K562 (cell line): Measurements from ENCODE around the gene NR6A1. TPM values are rescaled to one million over a fixed set of nuclear protein-coding genes. Genes with fewer than 3 reads are reported as not detected.

Experiments
- JUN ChIP-seq, 2 experiments: sonication (generic) in 1 of 2; formaldehyde crosslinking in 1 of 2; IDR thresholded peaks; 2 replicates each; pipeline versions ENCODE4 v1.6.1 to v1.8.0; 2012 to 2022; ENCODE audit warnings: borderline replicate concordance in 2 of 2, mild to moderate bottlenecking in 2 of 2, improper control_type of control experiment in 1 of 2, low read depth in 1 of 2, low read length in 1 of 2, missing genetic modification reagents in 1 of 2
- KLF6 ChIP-seq: fragments of 250-450 bp; sonication (Bioruptor Pico); IDR thresholded peaks from 2 replicates; pipeline ENCODE4 v1.4.0; 2020; ENCODE audit warnings: mild to moderate bottlenecking, moderate library complexity, borderline replicate concordance
- MIER1 ChIP-seq: fragments of 450-650 bp; IDR thresholded peaks from 2 replicates; pipeline ENCODE4 v1.6.1; 2016; ENCODE audit warnings: antibody characterized with exemption, mild to moderate bottlenecking, low read depth
- MTF1 ChIP-seq: fragments of 250-450 bp; sonication (Bioruptor Pico); IDR thresholded peaks from 2 replicates; pipeline ENCODE4 v1.9.0; 2021; ENCODE audit warnings: moderate library complexity, mild to moderate bottlenecking, inconsistent platforms, borderline replicate concordance
- NFYB ChIP-seq: IDR thresholded peaks from 2 replicates; pipeline ENCODE4 v1.6.1; 2011; ENCODE audit warnings: mild to moderate bottlenecking, moderate library complexity; ENCODE audit not compliant: insufficient read length; ENCODE audit errors: extremely low read depth
- RAD21 ChIP-seq, 2 experiments: fragments of 250-450 bp in 1 of 2; fragments of 450-650 bp in 1 of 2; sonication (Bioruptor Pico) in 1 of 2; formaldehyde crosslinking in 1 of 2; IDR thresholded peaks in 1 of 2; conservative IDR thresholded peaks in 1 of 2; 2 replicates each; pipeline versions ENCODE4 v1.4.0 to v1.8.0; 2020 to 2022; ENCODE audit warnings: mild to moderate bottlenecking in 2 of 2, moderate library complexity in 1 of 2
- RFX7 ChIP-seq: fragments of 250-450 bp; sonication (Bioruptor Pico); IDR thresholded peaks from 2 replicates; pipeline ENCODE4 v1.5.1; 2021; ENCODE audit warnings: mild to moderate bottlenecking
- SIX5 ChIP-seq, 2 experiments: IDR thresholded peaks; 2 replicates each; pipeline ENCODE4 v1.6.1; 2011; ENCODE audit warnings: low read length in 2 of 2, borderline replicate concordance in 1 of 2, low read depth in 1 of 2, mild to moderate bottlenecking in 1 of 2, moderate library complexity in 1 of 2; ENCODE audit not compliant: insufficient read depth in 1 of 2
- SREBF1 ChIP-seq: fragments of 150-350 bp; IDR thresholded peaks from 2 replicates; pipeline ENCODE4 v1.6.1; 2014; ENCODE audit warnings: antibody characterized with exemption, low read depth, low read length, borderline replicate concordance
- TEAD1 ChIP-seq, 2 experiments: fragments of 450-650 bp in 1 of 2; sonication (generic) in 1 of 2; formaldehyde crosslinking; IDR thresholded peaks; 2 replicates each; pipeline versions ENCODE4 v1.4.0 to v1.8.0; 2020 to 2022; ENCODE audit warnings: mild to moderate bottlenecking in 2 of 2, missing genetic modification reagents in 1 of 2
- ZFX ChIP-seq: sonication (generic); formaldehyde crosslinking; IDR thresholded peaks from 2 replicates; pipeline ENCODE4 v1.8.0; 2022; ENCODE audit warnings: mild to moderate bottlenecking, missing genetic modification reagents, moderate library complexity
- ZNF143 ChIP-seq: sonication (generic); formaldehyde crosslinking; IDR thresholded peaks from 2 replicates; pipeline ENCODE4 v1.9.0; 2022; ENCODE audit warnings: mild to moderate bottlenecking, missing genetic modification reagents
- ZNF57 ChIP-seq: fragments of 450-650 bp; formaldehyde crosslinking; IDR thresholded peaks from 2 replicates; pipeline ENCODE4 v1.4.0; 2020; ENCODE audit warnings: mild to moderate bottlenecking, moderate library complexity
- ZNF644 ChIP-seq: fragments of 200-800 bp; sonication (Bioruptor generic); IDR thresholded peaks from 2 replicates; pipeline ENCODE4 v1.6.1; 2016; ENCODE audit warnings: low read depth, missing genetic modification characterization, missing compliant biosample characterization
- ZNF778 ChIP-seq: fragments of 450-650 bp; formaldehyde crosslinking; IDR thresholded peaks from 2 replicates; pipeline ENCODE4 v1.4.0; 2020; ENCODE audit warnings: mild to moderate bottlenecking, moderate library complexity
- polyA plus RNA-seq, 8 experiments: library from polyadenylated mRNA; depleted of rRNA in 4 of 8; stranded (reverse) in 5 of 8; unstranded in 3 of 8; fragments of >200 nt; fragmentation: Nextera tagmentation in 2 of 8; fragmentation: Illumina TruSeq in 1 of 8; extraction: Ambion mirVana in 2 of 8; extraction: Trizol in 1 of 8; gene quantifications; 2 replicates each; pipeline versions ENCODE4 v1.2.1 to v1.2.3, GENCODE V29; 2011 to 2014; ENCODE audit warnings: inconsistent platforms in 1 of 8, missing spikeins in 1 of 8
- total RNA-seq, 7 experiments: library from RNA; depleted of rRNA in 6 of 7; stranded (reverse); fragments of >200 nt in 6 of 7; fragmentation: Illumina TruSeq in 2 of 7; extraction: Trizol in 2 of 7; gene quantifications; 2 replicates each; pipeline versions ENCODE4 v1.2.1 to v1.2.3, GENCODE V29; 2011 to 2021; ENCODE audit warnings: low replicate concordance in 1 of 7
- TF ChIP-seq, protein P1 (sequence below): sonication (generic); formaldehyde crosslinking; IDR thresholded peaks from 2 replicates; pipeline ENCODE4 v1.8.0; 2022; ENCODE audit warnings: mild to moderate bottlenecking, missing genetic modification reagents
- TF ChIP-seq, protein P2 (sequence below): fragments of 450-650 bp; IDR thresholded peaks from 2 replicates; pipeline ENCODE4 v1.6.1; 2016
- TF ChIP-seq, protein P3 (sequence below): fragments of 250-450 bp; sonication (Bioruptor Pico); IDR thresholded peaks from 2 replicates; pipeline ENCODE4 v1.9.0; 2021; ENCODE audit warnings: mild to moderate bottlenecking, inconsistent platforms
- TF ChIP-seq, protein P4 (sequence below): IDR thresholded peaks from 2 replicates; pipeline ENCODE4 v1.6.1; 2011; ENCODE audit warnings: borderline replicate concordance, low read depth, mild to moderate bottlenecking, moderate library complexity, low read length; ENCODE audit not compliant: insufficient read depth, poor library complexity, severe bottlenecking

Gene NR6A1
- total and polyA plus RNA-seq, 9 of the 15 experiments (the other 6 are each of a cell fraction or from before 2014, with no cell fraction given): 9.7 to 55.4 (median 28.3) TPM

DNA sequence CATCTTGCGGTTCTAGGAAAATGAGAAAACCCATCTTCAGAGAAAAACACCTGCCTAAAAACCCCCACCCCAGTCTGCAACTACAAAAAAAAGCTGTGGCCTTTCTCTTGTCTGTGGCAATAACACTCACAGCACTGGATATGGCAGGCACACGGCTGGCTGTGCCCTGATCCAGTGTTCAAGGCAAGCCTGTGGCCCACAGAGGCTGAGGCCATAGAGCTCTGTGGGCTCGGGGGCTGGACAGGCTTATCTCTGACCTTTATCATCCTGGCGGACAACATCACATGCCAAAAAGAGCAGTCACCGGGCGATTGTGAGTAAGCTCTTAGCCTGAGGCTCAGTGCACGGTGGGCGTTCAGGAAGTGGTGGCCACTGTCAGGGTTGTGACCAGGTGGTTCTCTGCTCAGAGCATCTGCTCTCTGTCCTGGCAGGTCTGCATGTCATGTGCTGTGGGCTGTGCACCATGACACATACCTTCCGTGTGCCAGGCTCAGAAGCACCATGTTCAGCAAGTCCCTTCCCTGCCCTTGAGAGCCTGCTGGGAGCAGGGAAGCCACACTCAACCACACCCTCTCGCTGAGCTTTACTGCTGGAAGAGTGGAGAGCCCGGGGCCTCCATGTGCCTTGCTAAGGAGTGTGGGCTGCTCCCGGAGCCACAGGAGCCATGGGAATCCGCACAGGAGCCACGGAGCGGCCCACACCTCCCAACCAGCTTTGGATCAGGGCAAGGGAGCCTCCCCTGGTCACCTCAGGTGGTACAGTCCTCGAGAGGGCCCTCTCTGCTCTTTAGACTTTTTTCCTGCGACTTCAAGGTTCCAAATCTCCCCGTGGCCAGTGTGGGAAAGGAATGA lies 47.5 kb upstream of the NR6A1 start (continued):
- TF ChIP-seq, protein P1, sequence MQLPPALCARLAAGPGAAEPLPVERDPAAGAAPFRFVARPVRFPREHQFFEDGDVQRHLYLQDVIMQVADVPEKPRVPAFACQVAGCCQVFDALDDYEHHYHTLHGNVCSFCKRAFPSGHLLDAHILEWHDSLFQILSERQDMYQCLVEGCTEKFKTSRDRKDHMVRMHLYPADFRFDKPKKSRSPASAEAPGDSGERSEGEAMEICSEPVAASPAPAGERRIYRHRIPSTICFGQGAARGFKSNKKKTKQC (CRISPR knock-in tag): no peak
- TF ChIP-seq KLF6 (0 out of 2 replicates have a peak, but pooled peaks have one; percentile 25), RAD21 (CRISPR knock-in tag; conservative IDR thresholded peaks at IDR 0.05 in 1 of 2, IDR thresholded peaks at IDR 0.05 in 1 of 2) (0 out of 4 replicates have a peak, but pooled peaks of 1 of the 2 experiments have one; percentile 9), TEAD1 (CRISPR knock-in tag; IDR thresholded peaks at IDR 0.05) (0 out of 4 replicates have a peak, but pooled peaks of 1 of the 2 experiments have one; percentile 32), SREBF1 (no peak), JUN (IDR thresholded peaks at IDR 0.05; ENCODE audit: borderline replicate concordance, low read depth, low read length) (0 out of 2 replicates have a peak, but pooled peaks have one; percentile 27), JUN (CRISPR knock-in tag; IDR thresholded peaks at IDR 0.05; ENCODE audit: borderline replicate concordance) (no peak), MTF1 (CRISPR knock-in tag) (no peak), ZNF644 (tag) (no peak), ZNF143 (no peak), SIX5 (IDR thresholded peaks at IDR 0.05; ENCODE audit: borderline replicate concordance in 1 of 2, insufficient read depth in 1 of 2, low read depth in 1 of 2, low read length in 2 of 2) (no peak), MIER1 (no peak), ZFX (CRISPR knock-in tag) (peak; percentile 26), ZNF778 (CRISPR knock-in tag) (no peak), ZNF57 (no peak), NFYB (no peak), RFX7 (no peak)
- TF ChIP-seq, protein P2, sequence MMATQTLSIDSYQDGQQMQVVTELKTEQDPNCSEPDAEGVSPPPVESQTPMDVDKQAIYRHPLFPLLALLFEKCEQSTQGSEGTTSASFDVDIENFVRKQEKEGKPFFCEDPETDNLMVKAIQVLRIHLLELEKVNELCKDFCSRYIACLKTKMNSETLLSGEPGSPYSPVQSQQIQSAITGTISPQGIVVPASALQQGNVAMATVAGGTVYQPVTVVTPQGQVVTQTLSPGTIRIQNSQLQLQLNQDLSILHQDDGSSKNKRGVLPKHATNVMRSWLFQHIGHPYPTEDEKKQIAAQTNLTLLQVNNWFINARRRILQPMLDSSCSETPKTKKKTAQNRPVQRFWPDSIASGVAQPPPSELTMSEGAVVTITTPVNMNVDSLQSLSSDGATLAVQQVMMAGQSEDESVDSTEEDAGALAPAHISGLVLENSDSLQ: 0 out of 2 replicates have a peak, but pooled peaks have one; percentile 5
- TF ChIP-seq, protein P3, sequence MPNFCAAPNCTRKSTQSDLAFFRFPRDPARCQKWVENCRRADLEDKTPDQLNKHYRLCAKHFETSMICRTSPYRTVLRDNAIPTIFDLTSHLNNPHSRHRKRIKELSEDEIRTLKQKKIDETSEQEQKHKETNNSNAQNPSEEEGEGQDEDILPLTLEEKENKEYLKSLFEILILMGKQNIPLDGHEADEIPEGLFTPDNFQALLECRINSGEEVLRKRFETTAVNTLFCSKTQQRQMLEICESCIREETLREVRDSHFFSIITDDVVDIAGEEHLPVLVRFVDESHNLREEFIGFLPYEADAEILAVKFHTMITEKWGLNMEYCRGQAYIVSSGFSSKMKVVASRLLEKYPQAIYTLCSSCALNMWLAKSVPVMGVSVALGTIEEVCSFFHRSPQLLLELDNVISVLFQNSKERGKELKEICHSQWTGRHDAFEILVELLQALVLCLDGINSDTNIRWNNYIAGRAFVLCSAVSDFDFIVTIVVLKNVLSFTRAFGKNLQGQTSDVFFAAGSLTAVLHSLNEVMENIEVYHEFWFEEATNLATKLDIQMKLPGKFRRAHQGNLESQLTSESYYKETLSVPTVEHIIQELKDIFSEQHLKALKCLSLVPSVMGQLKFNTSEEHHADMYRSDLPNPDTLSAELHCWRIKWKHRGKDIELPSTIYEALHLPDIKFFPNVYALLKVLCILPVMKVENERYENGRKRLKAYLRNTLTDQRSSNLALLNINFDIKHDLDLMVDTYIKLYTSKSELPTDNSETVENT (CRISPR knock-in tag): no peak
- TF ChIP-seq, protein P4, sequence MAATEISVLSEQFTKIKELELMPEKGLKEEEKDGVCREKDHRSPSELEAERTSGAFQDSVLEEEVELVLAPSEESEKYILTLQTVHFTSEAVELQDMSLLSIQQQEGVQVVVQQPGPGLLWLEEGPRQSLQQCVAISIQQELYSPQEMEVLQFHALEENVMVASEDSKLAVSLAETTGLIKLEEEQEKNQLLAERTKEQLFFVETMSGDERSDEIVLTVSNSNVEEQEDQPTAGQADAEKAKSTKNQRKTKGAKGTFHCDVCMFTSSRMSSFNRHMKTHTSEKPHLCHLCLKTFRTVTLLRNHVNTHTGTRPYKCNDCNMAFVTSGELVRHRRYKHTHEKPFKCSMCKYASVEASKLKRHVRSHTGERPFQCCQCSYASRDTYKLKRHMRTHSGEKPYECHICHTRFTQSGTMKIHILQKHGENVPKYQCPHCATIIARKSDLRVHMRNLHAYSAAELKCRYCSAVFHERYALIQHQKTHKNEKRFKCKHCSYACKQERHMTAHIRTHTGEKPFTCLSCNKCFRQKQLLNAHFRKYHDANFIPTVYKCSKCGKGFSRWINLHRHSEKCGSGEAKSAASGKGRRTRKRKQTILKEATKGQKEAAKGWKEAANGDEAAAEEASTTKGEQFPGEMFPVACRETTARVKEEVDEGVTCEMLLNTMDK: no peak
